Mucosa of descending colon (tissue), 3 donors: ENCODE measurements around the gene SASS6. TPM values are rescaled to one million over a fixed set of nuclear protein-coding genes. Genes with fewer than 3 reads are reported as not detected.

Experiments used
- ATAC-seq: fragments of 200-7000 bp; cut with Tn5 transposase; one replicate; pipeline ENCODE4 v1.9.1; 2020; ENCODE audit warnings: mild to moderate bottlenecking, moderate library complexity
- DNase-seq, 3 donors: peaks; one replicate each; pipeline ENCODE4 v3.0.0-alpha.2; 2020
- H3K36me3 ChIP-seq: fragments of 200-600 bp; one replicate; pipeline ENCODE4 v1.8.0; 2021; ENCODE audit warnings: low read depth, mild to moderate bottlenecking
- H3K4me1 ChIP-seq: fragments of 200-600 bp; one replicate; pipeline ENCODE4 v1.8.0; 2021; ENCODE audit warnings: low read depth, mild to moderate bottlenecking
- H3K4me3 ChIP-seq: fragments of 200-600 bp; one replicate; pipeline ENCODE4 v1.8.0; 2021; ENCODE audit warnings: mild to moderate bottlenecking
- H3K9me3 ChIP-seq: fragments of 200-600 bp; one replicate; pipeline ENCODE4 v1.8.0; 2021; ENCODE audit warnings: mild to moderate bottlenecking
- intact Hi-C, 2 donors: fragments of 100-400 bp; cut with DNase I in 1 of 2; cut with micrococcal nuclease in 1 of 2; formaldehyde crosslinking; loops; one replicate each; pipeline versions ENCODE4 v1.11.0 to v1.11.1; 2022; cut with DNase I, micrococcal nuclease
- total RNA-seq, 3 donors: library from RNA; stranded (reverse); fragmentation: NEBNext Ultra II Directional in 2 of 3; extraction: Animal tissue kit (Norgen Biotek cat#: 25700) in 2 of 3; gene quantifications; one replicate each; pipeline versions ENCODE4 v1.2.1 to v1.2.4, GENCODE V29; 2021 to 2023
- TF ChIP-seq, protein P1 (sequence below): fragments of 200-600 bp; IDR thresholded peaks from one replicate; pipeline ENCODE4 v1.8.0; 2022; ENCODE audit warnings: antibody characterized with exemption, mild to moderate bottlenecking
- donor health status: DM: no; HTN: no; CAD: no; lungs with moderate emphysema.
- donor health status: DM: no; HTN: no; CAD: no.
- donor health status: DM: no; HTN: yes; CAD: no.

SASS6 gene
- total RNA-seq, 3 donors from 2014 or later, result 2.3 to 4.8 (median 4.4) TPM

DNA sequence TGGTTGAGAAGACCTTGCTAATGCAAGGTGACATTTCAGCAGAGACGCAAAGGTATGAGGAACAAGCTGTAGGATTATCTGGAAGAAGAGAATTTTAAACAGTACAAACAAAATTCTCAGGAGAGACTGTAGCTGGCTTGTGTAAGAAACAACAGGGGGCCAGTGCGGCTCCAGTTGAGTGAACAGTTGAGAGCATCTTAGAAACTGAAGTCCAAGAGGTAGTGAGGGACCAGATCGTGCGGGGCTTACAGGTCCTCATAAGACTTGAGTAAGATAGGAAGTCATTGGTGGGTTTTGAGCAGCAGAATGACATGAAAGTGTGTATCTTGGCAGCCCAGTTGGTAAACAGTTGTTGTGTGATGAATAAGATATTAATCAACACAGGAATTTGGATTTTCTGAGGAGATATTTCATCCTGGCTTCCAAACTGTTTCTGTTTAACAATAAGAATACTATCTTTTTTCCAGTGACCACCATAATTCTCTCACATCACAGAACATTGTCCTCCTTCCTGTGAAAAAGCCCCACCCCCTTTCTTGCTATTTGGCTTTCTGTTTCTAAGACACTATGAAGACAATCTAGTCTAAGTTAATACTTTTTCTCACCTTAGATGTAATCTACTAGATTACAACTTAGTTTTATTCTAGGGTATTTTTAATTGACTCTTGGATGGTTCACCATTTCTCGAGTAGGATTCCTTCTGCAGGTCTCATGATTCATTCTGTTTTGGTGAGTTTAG lies 62.4 kb downstream of the SASS6 start:
- ATAC-seq (no peak), DNase-seq (no peak)
- Histone ChIP-seq H3K4me3 (no peak overlapping the region), H3K4me1 (no peaks in the 10 kb centered on the region), H3K36me3 (peaks cover 5% of the 10 kb centered on the region), H3K9me3 (no peaks in the 10 kb centered on the region)
- TF ChIP-seq, protein P1, sequence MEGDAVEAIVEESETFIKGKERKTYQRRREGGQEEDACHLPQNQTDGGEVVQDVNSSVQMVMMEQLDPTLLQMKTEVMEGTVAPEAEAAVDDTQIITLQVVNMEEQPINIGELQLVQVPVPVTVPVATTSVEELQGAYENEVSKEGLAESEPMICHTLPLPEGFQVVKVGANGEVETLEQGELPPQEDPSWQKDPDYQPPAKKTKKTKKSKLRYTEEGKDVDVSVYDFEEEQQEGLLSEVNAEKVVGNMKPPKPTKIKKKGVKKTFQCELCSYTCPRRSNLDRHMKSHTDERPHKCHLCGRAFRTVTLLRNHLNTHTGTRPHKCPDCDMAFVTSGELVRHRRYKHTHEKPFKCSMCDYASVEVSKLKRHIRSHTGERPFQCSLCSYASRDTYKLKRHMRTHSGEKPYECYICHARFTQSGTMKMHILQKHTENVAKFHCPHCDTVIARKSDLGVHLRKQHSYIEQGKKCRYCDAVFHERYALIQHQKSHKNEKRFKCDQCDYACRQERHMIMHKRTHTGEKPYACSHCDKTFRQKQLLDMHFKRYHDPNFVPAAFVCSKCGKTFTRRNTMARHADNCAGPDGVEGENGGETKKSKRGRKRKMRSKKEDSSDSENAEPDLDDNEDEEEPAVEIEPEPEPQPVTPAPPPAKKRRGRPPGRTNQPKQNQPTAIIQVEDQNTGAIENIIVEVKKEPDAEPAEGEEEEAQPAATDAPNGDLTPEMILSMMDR, result no peak
- intact Hi-C loops, result no loop called here

DNA sequence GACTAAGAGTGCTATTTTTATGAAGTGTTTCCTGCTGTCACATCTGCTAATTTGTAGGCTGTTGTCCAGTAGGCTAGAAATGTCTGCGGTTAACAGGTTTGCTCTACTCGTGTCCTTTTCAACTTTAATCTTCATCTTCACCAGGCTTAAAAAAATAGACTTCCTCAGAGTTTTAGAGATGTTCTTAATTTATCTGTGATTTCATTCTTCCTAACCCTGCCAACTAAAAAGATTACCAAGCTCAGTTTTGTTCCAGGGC lies 66.8 kb downstream of the SASS6 start:
- ATAC-seq (no peak), DNase-seq (no peak)
- Histone ChIP-seq H3K36me3 (peaks cover 5% of the 10 kb centered on the region), H3K4me1 (no peaks in the 10 kb centered on the region), H3K9me3 (no peaks in the 10 kb centered on the region), H3K4me3 (no peak overlapping the region)
- TF ChIP-seq, protein P1, result no peak
- intact Hi-C loops, result no loop called here

DNA sequence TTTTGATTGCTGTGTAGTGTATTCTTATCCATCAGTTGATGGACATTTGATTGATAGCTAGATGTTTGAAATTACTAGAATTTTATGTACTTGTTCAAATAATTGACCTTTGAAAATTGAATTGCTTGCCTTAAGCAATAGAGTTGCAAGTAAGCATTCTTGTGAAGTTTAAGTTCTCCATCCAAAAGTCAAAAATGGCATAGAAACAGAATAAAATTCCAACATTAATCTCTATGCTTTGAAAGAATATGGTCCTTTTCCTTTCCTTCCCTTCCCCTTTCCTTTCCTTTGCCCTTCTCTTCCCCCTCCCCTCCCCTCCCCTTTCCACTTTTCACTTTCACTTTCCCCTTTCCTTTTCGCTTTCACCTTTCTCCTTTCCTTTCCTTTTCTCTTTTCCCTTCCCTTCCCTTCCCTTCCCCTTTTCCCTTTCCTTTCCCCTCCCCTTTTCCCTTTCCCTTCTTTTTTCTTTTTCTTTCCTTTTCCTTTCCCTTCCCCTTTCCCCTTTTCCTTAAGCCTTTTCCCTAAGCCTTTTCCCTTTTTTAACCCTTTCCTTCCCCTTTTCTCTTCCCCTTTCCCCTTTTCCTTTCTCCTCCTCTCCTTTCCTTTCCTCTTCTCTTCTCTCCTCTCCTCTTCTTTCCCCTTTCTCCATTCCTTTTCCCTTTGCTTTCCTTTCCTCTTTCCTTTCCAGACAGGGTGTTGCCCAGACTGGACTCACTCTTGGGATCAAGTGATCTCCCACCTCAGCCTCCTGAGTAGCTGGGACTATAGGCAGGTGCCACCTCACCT lies 67.4 kb downstream of the SASS6 start:
- Histone ChIP-seq H3K4me3 (no peak overlapping the region), H3K9me3 (no peaks in the 10 kb centered on the region), H3K36me3 (peaks cover 5% of the 10 kb centered on the region), H3K4me1 (no peaks in the 10 kb centered on the region)
- peak; percentile 42 for ATAC-seq
- intact Hi-C loops, result no loop called here
- no peak for DNase-seq
- TF ChIP-seq, protein P1, result no peak

DNA sequence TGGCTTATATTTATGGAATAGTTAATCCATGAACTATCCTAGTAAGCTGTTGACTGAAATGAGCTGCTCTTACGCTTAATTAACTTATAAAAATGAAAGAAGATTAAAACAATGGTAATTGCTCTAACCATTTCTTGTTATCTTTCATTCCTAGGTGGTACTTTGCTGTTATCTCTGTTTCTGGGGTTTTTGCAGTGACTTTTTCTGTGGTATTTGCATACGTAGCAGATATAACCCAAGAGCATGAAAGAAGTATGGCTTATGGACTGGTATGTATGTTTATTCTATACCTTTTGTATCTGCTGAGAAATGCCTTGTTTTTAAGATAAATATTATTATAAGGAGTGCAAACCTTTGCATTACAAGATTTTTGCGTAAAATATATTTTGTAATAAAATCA lies 71.0 kb downstream of the SASS6 start:
- intact Hi-C loops, result no loop called here
- no peak for DNase-seq
- H3K36me3 ChIP-seq, result no peaks in the 10 kb centered on the region
- H3K4me1 ChIP-seq, result no peaks in the 10 kb centered on the region
- no peak overlapping the region for H3K4me3 ChIP-seq
- ATAC-seq, result no peak
- H3K9me3 ChIP-seq, result no peaks in the 10 kb centered on the region
- TF ChIP-seq, protein P1, result no peak

DNA sequence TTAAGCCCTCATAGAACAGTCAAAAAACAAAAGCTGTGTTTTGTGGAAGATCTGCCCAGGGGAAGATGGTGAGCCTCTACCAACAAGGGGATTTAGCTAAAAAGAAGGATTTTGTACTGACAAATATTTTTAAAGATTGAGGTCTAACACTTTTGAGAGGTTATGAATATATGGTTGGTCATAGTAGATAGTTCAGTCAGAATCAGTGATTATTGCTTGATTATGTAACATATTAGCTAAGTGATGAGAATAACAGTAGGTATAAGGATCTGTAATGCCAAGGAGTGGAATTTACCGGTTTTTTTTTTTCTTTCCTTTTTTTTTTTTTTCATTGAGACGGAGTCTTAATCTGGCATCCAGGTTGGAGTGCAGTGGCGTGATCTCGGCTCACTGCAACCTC lies 79.0 kb downstream of the SASS6 start:
- no peaks in the 10 kb centered on the region for H3K9me3 ChIP-seq
- intact Hi-C loops, result no loop called here
- no peak for DNase-seq

More for the DNA sequence above, 79.0 kb downstream of the SASS6 start:
- TF ChIP-seq, protein P1, result no peak
- Histone ChIP-seq H3K36me3 (no peaks in the 10 kb centered on the region), H3K4me3 (no peak overlapping the region), H3K4me1 (no peaks in the 10 kb centered on the region)
- no peak for ATAC-seq
